Activated T-helper 2 cell treated with anti-CD3 and anti-CD28 coated beads, Interferon-gamma antibody, Interleukin-2, Interleukin-4, amounts not matched to agents 10 μg/mL and 5 μg/mL and 100 μg/mL, durations not matched to agents 14 hours and 24 hours and 36 hours (primary cell): ENCODE measurements around the gene INPP1. TPM values are rescaled to one million over a fixed set of nuclear protein-coding genes. Genes with fewer than 3 reads are reported as not detected.

Experiments
- DNase-seq: peaks from one replicate; pipeline ENCODE4 v3.0.0; 2021; ENCODE audit warnings: low spot score
- H3K27ac Mint-ChIP-seq: one replicate; pipeline ENCODE4 v1.8.0; 2021; ENCODE audit warnings: mixed read lengths
- H3K27me3 Mint-ChIP-seq: one replicate; pipeline ENCODE4 v1.8.0; 2021; ENCODE audit warnings: low read depth, mixed read lengths
- H3K36me3 Mint-ChIP-seq: one replicate; pipeline ENCODE4 v1.8.0; 2021; ENCODE audit warnings: low read depth, mixed read lengths
- H3K4me1 Mint-ChIP-seq: one replicate; pipeline ENCODE4 v1.8.0; 2021; ENCODE audit warnings: low read depth, mixed read lengths
- H3K4me3 Mint-ChIP-seq: one replicate; pipeline ENCODE4 v1.8.0; 2021; ENCODE audit warnings: low read depth, mild to moderate bottlenecking, moderate library complexity, mixed read lengths
- H3K9me3 Mint-ChIP-seq: one replicate; pipeline ENCODE4 v1.8.0; 2021; ENCODE audit warnings: mixed read lengths
- intact Hi-C: fragments of 100-400 bp; cut with micrococcal nuclease; formaldehyde crosslinking; loops from one replicate; pipeline ENCODE4 v1.15.1; 2023
- total RNA-seq: library from RNA; stranded (reverse); gene quantifications from 2 replicates; pipeline ENCODE4 v1.2.3, GENCODE V29; 2022

INPP1 gene
- total RNA-seq, 1 donor from 2014 or later: 12.8 TPM

DNA sequence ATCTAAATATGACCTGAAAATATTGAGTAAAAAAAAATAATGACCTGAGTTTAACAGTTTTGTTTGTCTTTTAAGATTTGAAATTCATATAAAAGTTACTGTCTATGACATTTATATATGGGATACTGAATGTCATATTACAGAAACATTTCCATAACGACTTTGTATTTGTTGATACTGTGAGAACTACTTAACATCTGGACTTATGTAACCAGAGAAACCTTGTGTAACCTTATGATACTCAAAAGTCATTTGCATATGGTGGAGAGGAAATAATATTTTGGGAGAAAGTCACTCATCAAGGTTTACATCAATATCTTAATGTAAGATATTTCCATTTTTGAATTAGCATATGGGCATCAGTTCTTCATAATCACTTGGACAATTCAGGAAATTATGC is 77.4 kb downstream of the INPP1 start:
- intact Hi-C loops: no loop called here
- H3K27ac Mint-ChIP-seq: no peak overlapping the region
- H3K9me3 Mint-ChIP-seq: peaks cover under 1% of the 10 kb centered on the region
- H3K36me3 Mint-ChIP-seq: peaks cover 62% of the 10 kb centered on the region
- H3K27me3 Mint-ChIP-seq: no peaks in the 10 kb centered on the region
- no peak overlapping the region for H3K4me3 Mint-ChIP-seq
- peaks cover 39% of the 10 kb centered on the region for H3K4me1 Mint-ChIP-seq
- no peak for DNase-seq

Other genes starting within 250 kb of the INPP1 start
- gene HIBCH, start 23.8 kb upstream of the INPP1 start, total RNA-seq: 24.5 and 26.0 TPM in 2 replicates
- 40.9 and 44.0 TPM in 2 replicates for gene MFSD6, start 64.8 kb downstream of the INPP1 start, total RNA-seq
- gene NEMP2, start 191.1 kb downstream of the INPP1 start, total RNA-seq: 15.2 and 15.5 TPM in 2 replicates